OCI-LY7 (cell line): ENCODE results near the gene DKK2. TPM values are rescaled to one million over a fixed set of nuclear protein-coding genes. Genes with fewer than 3 reads are reported as not detected.

Source experiments
- BruUV-seq: library from RNA; stranded (reverse); fragments of 400-500 nt; replicated peaks from 2 replicates; lab custom pipeline; 2021; lab: Mats Ljungman, UMichigan
- CTCF ChIA-PET: fragments of 300-600 bp; sonication (Branson Sonifier 250); formaldehyde crosslinking; loops from one replicate; lab custom pipeline; 2022; ENCODE audit warnings: antibody characterized with exemption; ENCODE audit not compliant: unreplicated experiment; lab: Charles Lee
- POLR2A ChIA-PET: fragments of 300-600 bp; sonication (Branson Sonifier 250); formaldehyde crosslinking; loops from one replicate; lab custom pipeline; 2022; ENCODE audit warnings: antibody characterized with exemption; lab: Charles Lee
- DNase-seq: peaks from one replicate; pipeline ENCODE4 v3.0.0-alpha.2; 2015; ENCODE audit warnings: low spot score
- H2AFZ ChIP-seq: fragments of 200-600 bp; sonication (generic), shearing (Covaris generic); 2 replicates; pipeline ENCODE4 v1.6.1; 2014; ENCODE audit warnings: mild to moderate bottlenecking, antibody characterized with exemption, low read length, moderate library complexity
- H3K27ac ChIP-seq: fragments of 200-600 bp; sonication (generic); 2 replicates; pipeline ENCODE4 v1.5.1; 2014; ENCODE audit warnings: mixed run types, low read depth, mild to moderate bottlenecking, moderate library complexity, low read length, inconsistent platforms; ENCODE audit not compliant: poor library complexity, severe bottlenecking
- H3K36me3 ChIP-seq: fragments of 200-600 bp; sonication (generic); 2 replicates; pipeline ENCODE4 v1.6.1; 2014; ENCODE audit warnings: mild to moderate bottlenecking, antibody characterized with exemption, low read length, moderate library complexity, mixed read lengths; ENCODE audit not compliant: insufficient read depth
- H3K4me1 ChIP-seq: fragments of 200-600 bp; sonication (generic); 2 replicates; pipeline ENCODE4 v1.5.1; 2014; ENCODE audit warnings: mild to moderate bottlenecking, low read length; ENCODE audit not compliant: insufficient read depth, poor library complexity, severe bottlenecking
- H3K4me2 ChIP-seq: fragments of 200-600 bp; sonication (generic); 2 replicates; pipeline ENCODE4 v1.6.1; 2014; ENCODE audit warnings: mild to moderate bottlenecking, low read length
- H3K4me3 ChIP-seq: fragments of 200-600 bp; sonication (generic); 2 replicates; pipeline ENCODE4 v1.5.1; 2014; ENCODE audit warnings: mild to moderate bottlenecking, low read depth, low read length; ENCODE audit not compliant: poor library complexity, severe bottlenecking
- H3K79me2 ChIP-seq: fragments of 200-600 bp; sonication (generic); 2 replicates; pipeline ENCODE4 v1.6.1; 2016; ENCODE audit warnings: low read depth, mild to moderate bottlenecking, low read length, moderate library complexity, mixed read lengths; ENCODE audit not compliant: insufficient read depth
- H3K9me2 ChIP-seq: fragments of 200-600 bp; sonication (generic); 2 replicates; pipeline ENCODE4 v1.6.1; 2016; ENCODE audit warnings: mild to moderate bottlenecking, low read length, mixed read lengths; ENCODE audit not compliant: insufficient read depth
- H3K9me3 ChIP-seq: fragments of 200-600 bp; sonication (generic); 2 replicates; pipeline ENCODE4 v1.6.1; 2014; ENCODE audit warnings: mild to moderate bottlenecking, mixed run types, low read length, mixed read lengths
- H4K20me1 ChIP-seq: fragments of 200-600 bp; sonication (generic); 2 replicates; pipeline ENCODE4 v1.6.1; 2014; ENCODE audit warnings: mild to moderate bottlenecking, antibody characterized with exemption, low read length, moderate library complexity, mixed read lengths; ENCODE audit not compliant: insufficient read depth
- CTCF ChIP-seq: fragments of 200-600 bp; sonication (generic); conservative IDR thresholded peaks from 2 replicates; pipeline ENCODE4 v1.5.1; 2014; ENCODE audit warnings: mild to moderate bottlenecking, antibody characterized with exemption, low read length, moderate library complexity, mixed read lengths
- EZH2phosphoT487 ChIP-seq: fragments of 200-600 bp; sonication (generic); IDR thresholded peaks from 2 replicates; pipeline ENCODE4 v1.6.1; 2018; ENCODE audit warnings: low read depth, borderline replicate concordance, mild to moderate bottlenecking, mixed run types, antibody characterized with exemption, low read length, moderate library complexity, mixed read lengths
- intact Hi-C: fragments of 100-400 bp; cut with micrococcal nuclease; formaldehyde crosslinking; loops from one replicate; pipeline ENCODE4 v1.10.0; 2022; ENCODE audit not compliant: unreplicated experiment
- total RNA-seq, 2 experiments: library from RNA; depleted of rRNA in 1 of 2; stranded (reverse); fragments of >200 nt in 1 of 2; shearing (Covaris generic) in 1 of 2; gene quantifications; 2 replicates each; pipeline ENCODE4 v1.2.3, GENCODE V29; 2014 to 2022

The DKK2 gene
- total RNA-seq, 2 experiments from 2014 or later: not detected

- intact Hi-C loops: no loop called here
- CTCF ChIA-PET: no interaction called here
These were observed 84.2 kb downstream of the DKK2 start for GRCh38 chr4:106951891-106952290.

GRCh38 chr4:106941841-106942240 is 94.3 kb downstream of the DKK2 start:
- Histone ChIP-seq H3K9me3 (no peaks in the 10 kb centered on the region), H3K9me2 (no peaks in the 10 kb centered on the region), H2AFZ (no peak overlapping the region), H3K79me2 (no peaks in the 10 kb centered on the region), H3K27ac (no peak overlapping the region), H3K4me3 (no peak overlapping the region), H3K4me2 (no peak overlapping the region), H3K36me3 (no peaks in the 10 kb centered on the region), H4K20me1 (no peaks in the 10 kb centered on the region), H3K4me1 (no peaks in the 10 kb centered on the region)
- TF ChIP-seq EZH2phosphoT487 (no peak), CTCF (no peak)
- CTCF ChIA-PET: no interaction called here
- intact Hi-C loops: no loop called here
- POLR2A ChIA-PET: no interaction called here
- BruUV-seq: no TSS peak
- DNase-seq: no peak

More at GRCh38 chr4:106951891-106952290, 84.2 kb downstream of the DKK2 start:
- BruUV-seq: no TSS peak
- DNase-seq: no peak
- Histone ChIP-seq H3K27ac (no peak overlapping the region), H4K20me1 (no peaks in the 10 kb centered on the region), H3K36me3 (no peaks in the 10 kb centered on the region), H3K4me3 (no peak overlapping the region), H3K4me2 (no peak overlapping the region), H3K79me2 (no peaks in the 10 kb centered on the region), H3K9me2 (no peaks in the 10 kb centered on the region), H3K4me1 (no peaks in the 10 kb centered on the region), H3K9me3 (no peaks in the 10 kb centered on the region), H2AFZ (no peak overlapping the region)
- POLR2A ChIA-PET: no interaction called here
- TF ChIP-seq EZH2phosphoT487 (no peak), CTCF (no peak)

- Histone ChIP-seq H3K27ac (no peak overlapping the region), H3K36me3 (no peaks in the 10 kb centered on the region), H4K20me1 (no peaks in the 10 kb centered on the region), H3K9me2 (no peaks in the 10 kb centered on the region), H2AFZ (no peak overlapping the region), H3K4me2 (no peak overlapping the region), H3K9me3 (no peaks in the 10 kb centered on the region), H3K4me3 (no peak overlapping the region), H3K79me2 (no peaks in the 10 kb centered on the region), H3K4me1 (no peaks in the 10 kb centered on the region)
- ChIA-PET CTCF (no interaction called here), POLR2A (no interaction called here)
- no peak for TF ChIP-seq EZH2phosphoT487
- TF ChIP-seq CTCF: no peak
- no TSS peak for BruUV-seq
- no peak for DNase-seq
- intact Hi-C loops: no loop called here
These were observed 105.6 kb downstream of the DKK2 start for GRCh38 chr4:106930522-106930921.
